Measurements from ENCODE around the gene KHDRBS1. TPM values are rescaled to one million over a fixed set of nuclear protein-coding genes. Genes with fewer than 3 reads are reported as not detected.

Gene KHDRBS1
- total and polyA plus RNA-seq, 2 donors (not counting 1 experiment from before 2014, with no cell fraction given), result 35.7 to 101 TPM

DNA sequence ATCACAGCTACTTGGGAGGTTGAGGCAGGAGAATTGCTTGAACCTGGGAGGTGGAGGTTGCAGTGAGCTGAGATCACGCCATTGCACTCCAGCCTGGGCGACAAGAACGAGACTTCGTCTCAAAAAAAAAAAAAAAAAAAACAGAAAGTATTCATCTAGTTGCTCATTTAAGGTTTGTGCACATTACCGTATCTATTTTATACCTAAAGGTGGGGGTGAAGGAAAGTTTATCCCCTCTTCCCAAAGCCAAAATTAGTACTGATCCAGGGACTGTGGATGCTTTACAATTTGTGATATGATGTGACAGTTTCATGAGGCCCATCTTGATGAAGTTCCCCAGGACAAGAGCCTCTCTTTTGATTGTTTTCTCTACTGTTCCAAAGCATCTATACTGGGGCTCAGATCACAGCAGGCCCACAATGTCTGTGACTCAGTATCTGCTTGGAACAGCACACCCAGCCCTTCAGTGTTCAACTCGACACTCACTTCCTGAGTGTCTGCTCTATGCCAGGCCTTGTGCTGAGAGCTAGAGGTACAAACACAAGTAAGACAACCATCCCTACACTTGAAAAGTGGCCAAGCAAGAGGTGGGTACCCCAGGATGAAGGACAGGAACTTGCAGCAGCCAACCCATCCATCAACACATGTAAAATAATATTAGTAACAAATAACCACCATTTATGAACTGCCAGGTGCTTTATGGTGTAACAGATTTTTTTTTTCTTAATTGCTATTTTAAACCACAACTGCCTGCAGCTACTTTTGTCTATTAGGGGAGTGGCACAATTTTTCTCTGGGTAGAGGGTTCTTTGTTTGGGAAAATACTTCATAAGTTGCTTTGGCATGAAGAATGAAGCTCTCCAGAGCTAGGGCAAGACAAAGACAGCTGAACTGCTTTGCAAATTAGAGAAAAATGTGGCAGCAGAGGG, 29.0 kb upstream of the KHDRBS1 start:
- Mint-ChIP-seq H3K27me3 (no peaks in the 10 kb centered on the region), H3K27ac (peak overlapping the region; percentile 89), H3K9me3 (ENCODE audit: insufficient read depth) (no peaks in the 10 kb centered on the region), H3K4me3 (peak overlapping the region; percentile 67), H3K4me1 (peaks cover 46% of the 10 kb centered on the region)
- Histone ChIP-seq H4K20me1 (ENCODE audit: control insufficient read depth, insufficient read depth, low read length, poor library complexity, severe bottlenecking) (no peaks in the 10 kb centered on the region), H3K79me2 (ENCODE audit: control insufficient read depth, insufficient read depth, low read length) (no peaks in the 10 kb centered on the region), H3K36me3 (replicated peaks in 1 of 2; ENCODE audit: control extremely low read depth in 1 of 2, control insufficient read depth in 1 of 2, extremely low read depth in 1 of 2, insufficient read depth in 2 of 2, low read length in 1 of 2) (no peaks in the 10 kb centered on the region), H3K4me3 (ENCODE audit: control extremely low read depth in 1 of 5, extremely low read depth in 1 of 5, insufficient read depth in 1 of 5, low read depth in 2 of 5, low read length in 4 of 5) (peak overlapping the region in 1 of 5 experiments; percentile 9), H3K27me3 (replicated peaks in 1 of 4; ENCODE audit: control extremely low read depth in 1 of 4, control insufficient read depth in 3 of 4, insufficient read depth in 4 of 4, low read length in 3 of 4) (no peaks in the 10 kb centered on the region), H3K4me1 (ENCODE audit: control insufficient read depth in 2 of 2, insufficient read depth in 2 of 2, low read length in 2 of 2) (peaks cover 45 to 47% of the 10 kb centered on the region in 2 donors), H3K4me2 (replicated peaks; ENCODE audit: low read depth, low read length, poor library complexity, severe bottlenecking) (peak overlapping the region; percentile 59), H2AFZ (ENCODE audit: insufficient read depth, low read depth, low read length, poor library complexity, severe bottlenecking) (peak overlapping the region; percentile 79), H3K9me3 (ENCODE audit: control extremely low read depth in 1 of 3, control insufficient read depth in 2 of 3, insufficient read depth in 1 of 3, low read length in 2 of 3) (no peaks in the 10 kb centered on the region), H3K27ac (ENCODE audit: low read length in 2 of 2) (peak overlapping the region; percentile 58 to 88), H3K9ac (ENCODE audit: low read length) (peak overlapping the region; percentile 12)
- TF ChIP-seq EZH2 (IDR thresholded peaks at IDR 0.05; ENCODE audit: borderline replicate concordance, insufficient read depth, low read depth, low read length, poor library complexity, severe bottlenecking), result no peak
- TF ChIP-seq, protein P1, sequence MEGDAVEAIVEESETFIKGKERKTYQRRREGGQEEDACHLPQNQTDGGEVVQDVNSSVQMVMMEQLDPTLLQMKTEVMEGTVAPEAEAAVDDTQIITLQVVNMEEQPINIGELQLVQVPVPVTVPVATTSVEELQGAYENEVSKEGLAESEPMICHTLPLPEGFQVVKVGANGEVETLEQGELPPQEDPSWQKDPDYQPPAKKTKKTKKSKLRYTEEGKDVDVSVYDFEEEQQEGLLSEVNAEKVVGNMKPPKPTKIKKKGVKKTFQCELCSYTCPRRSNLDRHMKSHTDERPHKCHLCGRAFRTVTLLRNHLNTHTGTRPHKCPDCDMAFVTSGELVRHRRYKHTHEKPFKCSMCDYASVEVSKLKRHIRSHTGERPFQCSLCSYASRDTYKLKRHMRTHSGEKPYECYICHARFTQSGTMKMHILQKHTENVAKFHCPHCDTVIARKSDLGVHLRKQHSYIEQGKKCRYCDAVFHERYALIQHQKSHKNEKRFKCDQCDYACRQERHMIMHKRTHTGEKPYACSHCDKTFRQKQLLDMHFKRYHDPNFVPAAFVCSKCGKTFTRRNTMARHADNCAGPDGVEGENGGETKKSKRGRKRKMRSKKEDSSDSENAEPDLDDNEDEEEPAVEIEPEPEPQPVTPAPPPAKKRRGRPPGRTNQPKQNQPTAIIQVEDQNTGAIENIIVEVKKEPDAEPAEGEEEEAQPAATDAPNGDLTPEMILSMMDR (IDR thresholded peaks at IDR 0.05), result no peak
- intact Hi-C loops (cut with micrococcal nuclease), result no loop called here
- DNase-seq (no peak), ATAC-seq (ENCODE audit: low read depth) (no peak)
- WGBS (ENCODE audit: insufficient coverage), result no CpG with 5 or more reads among the region's 6 CpGs
- POLR2A ChIA-PET, result interaction anchor here (0.6 to 0.8 kb wide), 3 partner anchors 13 to 29 kb away, joined by 3 to 8 read pairs (median 4); partner anchors contain the start of gene KHDRBS1
- CTCF ChIA-PET, result interaction anchor here (1.0 to 1.8 kb wide), 3 partner anchors 12 to 195 kb away, joined by 4 to 12 read pairs (median 8); no protein-coding TSS in a partner anchor

Measured in B cell (primary cell).